HG02759 (cell line): ENCODE data around the gene E2F3.

Source experiments
- ATAC-seq: cut with Tn5 transposase; IDR thresholded peaks from one replicate; pipeline ENCODE4 v1.9.1; 2021; ENCODE audit warnings: mild to moderate bottlenecking, moderate library complexity; ENCODE audit not compliant: unreplicated experiment

The E2F3 gene

GRCh38 chr6:20433321-20433720 lies 31.6 kb downstream of the E2F3 start:
- no peak for ATAC-seq

- no peak for ATAC-seq
Measured at GRCh38 chr6:20433929-20434328, 32.2 kb downstream of the E2F3 start.

- no peak for ATAC-seq
Measured at GRCh38 chr6:20434766-20435165, 33.1 kb downstream of the E2F3 start.

GRCh38 chr6:20436719-20437118 lies 35.0 kb downstream of the E2F3 start:
- ATAC-seq, result no peak

GRCh38 chr6:20437639-20438038 lies 36.0 kb downstream of the E2F3 start:
- ATAC-seq, result no peak

GRCh38 chr6:20438462-20439070 lies 36.9 kb downstream of the E2F3 start:
- ATAC-seq, result no peak

- ATAC-seq, result no peak
Measured at GRCh38 chr6:20439558-20439957, 37.9 kb downstream of the E2F3 start.

GRCh38 chr6:20440296-20440695 lies 38.6 kb downstream of the E2F3 start:
- no peak for ATAC-seq

- ATAC-seq, result no peak
Measured at GRCh38 chr6:20441236-20441635, 39.6 kb downstream of the E2F3 start.

- ATAC-seq, result no peak
Measured at GRCh38 chr6:20441921-20442320, 40.2 kb downstream of the E2F3 start.

GRCh38 chr6:20444786-20445271 lies 43.1 kb downstream of the E2F3 start:
- no peak for ATAC-seq

GRCh38 chr6:20447157-20447556 lies 45.5 kb downstream of the E2F3 start:
- ATAC-seq, result no peak

GRCh38 chr6:20447581-20448132 lies 46.0 kb downstream of the E2F3 start:
- no peak for ATAC-seq

- no peak for ATAC-seq
Measured at GRCh38 chr6:20448828-20449227, 47.1 kb downstream of the E2F3 start.

- ATAC-seq, result no peak
Measured at GRCh38 chr6:20454204-20454824, 52.6 kb downstream of the E2F3 start.

GRCh38 chr6:20455251-20455940 lies 53.7 kb downstream of the E2F3 start:
- no peak for ATAC-seq

GRCh38 chr6:20458027-20458894 lies 56.6 kb downstream of the E2F3 start:
- ATAC-seq, result no peak

GRCh38 chr6:20459682-20460081 lies 58.0 kb downstream of the E2F3 start:
- ATAC-seq, result no peak

GRCh38 chr6:20461576-20461975 lies 59.9 kb downstream of the E2F3 start:
- no peak for ATAC-seq

GRCh38 chr6:20463396-20463795 lies 61.7 kb downstream of the E2F3 start:
- ATAC-seq, result peak; percentile 54

- ATAC-seq, result peak; percentile 30
Measured at GRCh38 chr6:20464041-20464440, 62.4 kb downstream of the E2F3 start.
